ENCODE data around the gene XRCC1. TPM values are rescaled to one million over a fixed set of nuclear protein-coding genes. Genes with fewer than 3 reads are reported as not detected.

Gene XRCC1
- total and polyA plus RNA-seq, 2 of the 8 experiments (the other 6 are each of a cell fraction or from before 2014, with no cell fraction given): 42.5 to 44.4 TPM

DNA sequence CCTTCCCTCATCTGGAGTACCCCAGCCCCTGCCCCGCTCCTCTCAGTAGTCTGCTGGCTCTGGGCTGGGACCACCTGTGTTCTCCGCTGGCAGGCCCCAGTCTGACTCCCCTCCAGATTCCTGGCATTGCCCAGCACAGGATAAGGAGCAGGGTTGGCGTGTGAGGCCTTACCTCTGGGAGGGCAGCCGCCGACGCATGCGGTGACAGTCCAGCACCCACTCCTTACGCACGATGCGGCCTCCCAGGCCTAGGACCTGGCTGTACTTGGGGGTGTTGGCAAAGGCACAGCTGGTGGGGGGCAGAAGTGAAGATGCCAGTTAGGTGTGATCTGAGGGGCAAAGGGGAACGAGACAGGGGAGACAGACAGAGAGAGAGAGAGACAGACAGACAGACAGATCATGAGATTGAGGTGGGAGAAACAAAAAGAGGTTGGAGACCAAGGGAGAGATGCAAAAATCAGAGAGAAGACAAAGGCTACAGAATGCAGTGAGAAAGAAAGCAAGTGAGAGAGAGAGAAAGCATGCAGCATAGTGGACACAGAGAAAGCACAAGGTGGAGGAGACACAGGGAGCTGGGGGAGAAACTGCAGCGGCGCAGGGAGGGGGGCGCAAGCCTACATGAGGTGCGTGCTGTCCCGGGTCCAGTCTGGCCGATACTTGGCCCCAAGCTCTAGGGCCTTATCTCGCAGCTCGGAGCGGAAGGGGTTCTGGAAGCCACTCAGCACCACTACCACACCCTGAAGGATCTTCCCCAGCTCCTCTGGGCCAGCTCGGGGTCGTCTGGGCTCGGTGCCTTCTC is 23.7 kb downstream of the XRCC1 start:
- H4K91ac ChIP-seq (replicated peaks; ENCODE audit: insufficient read length, low read length): no peak overlapping the region
- WGBS, 2 experiments (ENCODE audit: extremely low coverage in 1 of 2, insufficient coverage in 1 of 2, insufficient read length in 1 of 2, insufficient replicate concordance in 2 of 2, low coverage in 1 of 2, low lambda C conversion rate in 2 of 2, missing lambda C conversion rate in 1 of 2): 93% methylated on average over 23 of the region's 23 CpGs; no CpG with 5 or more reads in 1 of the 2 experiments
- no peak overlapping the region for H2BK5ac ChIP-seq (ENCODE audit: low read depth, low read length)
- no peak overlapping the region for H2BK20ac ChIP-seq (ENCODE audit: low read length)
- no peak overlapping the region for H4K5ac ChIP-seq (ENCODE audit: insufficient read length, low read depth, low read length)
- no peak overlapping the region for H3K56ac ChIP-seq (replicated peaks; ENCODE audit: insufficient read length, low read depth, low read length)
- no peak overlapping the region for H2AFZ ChIP-seq (ENCODE audit: low read length)
- H3K23me2 ChIP-seq (ENCODE audit: low read depth, low read length): no peaks in the 10 kb centered on the region
- H3K4ac ChIP-seq (replicated peaks; ENCODE audit: insufficient read length, low read depth, low read length): no peak overlapping the region
- 0 out of 7 replicates have a peak, but pooled peaks cover 0 to 2% (median 0%) of the 10 kb centered on the region in 4 experiments for H3K4me1 ChIP-seq (replicated peaks in 1 of 4; ENCODE audit: control insufficient read depth in 3 of 4, insufficient read depth in 4 of 4, low read length in 3 of 4)
- no peak overlapping the region for H3K23ac ChIP-seq (ENCODE audit: insufficient read length)
- no peak overlapping the region for H2BK12ac ChIP-seq (ENCODE audit: low read depth, low read length)
- no peaks in the 10 kb centered on the region for H3K79me2 ChIP-seq (ENCODE audit: control insufficient read depth in 1 of 2, insufficient read depth in 2 of 2, low read length in 2 of 2)
- H3K14ac ChIP-seq (ENCODE audit: insufficient read length): no peak overlapping the region
- H3K36me3 ChIP-seq (ENCODE audit: control insufficient read depth in 2 of 4, insufficient read depth in 4 of 4, low read length in 3 of 4): peaks cover 5 to 28% (median 17%) of the 10 kb centered on the region in 4 experiments; a peak in 6 of 8 replicates
- no peak overlapping the region for H3K9ac ChIP-seq (replicated peaks in 1 of 4; ENCODE audit: extremely low read depth in 1 of 4, low read depth in 3 of 4, low read length in 3 of 4)
- H2AK5ac ChIP-seq (ENCODE audit: low read depth, low read length): no peak overlapping the region
- no peak overlapping the region for H4K8ac ChIP-seq (ENCODE audit: extremely low read depth, insufficient read depth, low read length)
- H3K27ac ChIP-seq (ENCODE audit: low read depth, low read length): no peak overlapping the region
- H3K79me1 ChIP-seq (ENCODE audit: low read depth, low read length): 0 out of 2 replicates have a peak, but pooled peaks cover 3% of the 10 kb centered on the region
- no peak overlapping the region for H2BK15ac ChIP-seq (ENCODE audit: low read length)
- no peaks in the 10 kb centered on the region for H3K27me3 ChIP-seq (replicated peaks in 1 of 4; ENCODE audit: control insufficient read depth in 3 of 4, extremely low read depth in 1 of 4, insufficient read depth in 3 of 4, low read length in 3 of 4)
- DNase-seq (ENCODE audit: low read depth in 1 of 2, low spot score in 2 of 2): no peak
- H4K20me1 ChIP-seq (replicated peaks in 1 of 2; ENCODE audit: control insufficient read depth in 1 of 2, insufficient read depth in 2 of 2, low read length in 2 of 2): peaks cover 0 to 4% of the 10 kb centered on the region in 2 experiments
- ChIA-PET POLR2A (ENCODE audit: partially characterized antibody) (no interaction called here), CTCF (ENCODE audit: partially characterized antibody) (interaction anchor here (1.7 to 10.7 kb wide), 5 partner anchors 9 to 44 kb away, joined by 4 to 122 read pairs (median 82); partner anchors contain the start of genes IRGQ, ZNF575 and ZNF576)
- no peaks in the 10 kb centered on the region for H3K9me3 ChIP-seq (ENCODE audit: insufficient read depth in 2 of 2, low read depth in 1 of 2, low read length in 1 of 2)
- H3K4me3 ChIP-seq (ENCODE audit: extremely low read depth in 1 of 4, insufficient read depth in 2 of 4, low read depth in 3 of 4, low read length in 4 of 4): no peak overlapping the region
- no peak overlapping the region for H3K18ac ChIP-seq (ENCODE audit: extremely low read depth, low read length)
- FAIRE-seq: no peak
- no peak overlapping the region for H3K4me2 ChIP-seq (ENCODE audit: insufficient read depth in 1 of 2, low read depth in 2 of 2, low read length in 2 of 2)
- H2BK120ac ChIP-seq (replicated peaks; ENCODE audit: low read depth, low read length): no peak overlapping the region
- no peak for TF ChIP-seq SAP30 (IDR thresholded peaks at IDR 0.05; ENCODE audit: insufficient read depth, insufficient replicate concordance, low read length)
- TF ChIP-seq CTBP2 (IDR thresholded peaks at IDR 0.05; ENCODE audit: borderline replicate concordance, insufficient read depth, insufficient read length, low read length): no peak
- TF ChIP-seq RBBP5 (IDR thresholded peaks at IDR 0.05; ENCODE audit: borderline replicate concordance, low read depth, low read length): no peak
- no peak for TF ChIP-seq CREB1 (IDR thresholded peaks at IDR 0.05)
- no peak for TF ChIP-seq POLR2A (IDR thresholded peaks at IDR 0.05; ENCODE audit: control extremely low read depth in 1 of 2, low read depth in 2 of 2, low read length in 2 of 2)
- TF ChIP-seq YY1 (IDR thresholded peaks at IDR 0.05; ENCODE audit: low read depth, low read length): no peak
- TF ChIP-seq TBP (IDR thresholded peaks at IDR 0.05; ENCODE audit: low read depth, low read length): no peak
- TF ChIP-seq HDAC2 (IDR thresholded peaks at IDR 0.05; ENCODE audit: borderline replicate concordance in 1 of 2, low read depth in 2 of 2, low read length in 2 of 2): no peak
- no peak for TF ChIP-seq SIX5 (IDR thresholded peaks at IDR 0.05; ENCODE audit: low read depth, low read length)
- no peak for TF ChIP-seq RAD21 (IDR thresholded peaks at IDR 0.05 in 1 of 2, conservative IDR thresholded peaks at IDR 0.05 in 1 of 2; ENCODE audit: low read depth in 2 of 2, low read length in 2 of 2)
- TF ChIP-seq SUZ12 (IDR thresholded peaks at IDR 0.05; ENCODE audit: low read length): no peak
- no peak for TF ChIP-seq GABPA (IDR thresholded peaks at IDR 0.05; ENCODE audit: borderline replicate concordance, insufficient read depth, low read length)
